Muscle of leg (tissue), 11 donors: ENCODE measurements around the gene PPP1R12A. TPM values are rescaled to one million over a fixed set of nuclear protein-coding genes. Genes with fewer than 3 reads are reported as not detected.

ENCODE experiments used
- DNase-seq: peaks from one replicate; pipeline ENCODE4 v3.0.0; 2013
- H3K27ac ChIP-seq: one replicate; pipeline ENCODE4 v1.5.1; 2013; ENCODE audit warnings: mild to moderate bottlenecking, low read length, control low read depth
- H3K27me3 ChIP-seq: one replicate; pipeline ENCODE4 v1.6.1; 2013; ENCODE audit warnings: low read length; ENCODE audit not compliant: control insufficient read depth, insufficient read depth
- H3K36me3 ChIP-seq: one replicate; pipeline ENCODE4 v1.6.1; 2013; ENCODE audit warnings: low read length; ENCODE audit not compliant: control insufficient read depth, insufficient read depth
- H3K4me1 ChIP-seq: one replicate; pipeline ENCODE4 v1.6.1; 2013; ENCODE audit warnings: low read length; ENCODE audit not compliant: control insufficient read depth, insufficient read depth
- H3K4me3 ChIP-seq: one replicate; pipeline ENCODE4 v1.5.1; 2013; ENCODE audit warnings: low read length, control low read depth
- H3K9me3 ChIP-seq: replicated peaks from 2 replicates; pipeline ENCODE4 v1.6.1; 2013; ENCODE audit warnings: low read depth, low read length; ENCODE audit not compliant: control insufficient read depth
- WGBS: methylation state at CpG from one replicate; pipeline ENCODE4 v1.1.5; 2013; ENCODE audit warnings: missing lambda C conversion rate; ENCODE audit not compliant: insufficient coverage; 5-methylcytosine and 5-hydroxymethylcytosine counted together
- polyA plus RNA-seq, 8 donors: library from polyadenylated mRNA; unstranded; fragments of 120-200 nt; gene quantifications; one replicate each; pipeline versions ENCODE4 v1.2.1 to v1.2.3, GENCODE V29; 2013; ENCODE audit warnings: inconsistent platforms in 1 of 8, low replicate concordance in 1 of 8; ENCODE audit not compliant: insufficient read length in 8 of 8, insufficient read depth in 1 of 8
- total RNA-seq: library from RNA; stranded (reverse); fragments of 120-200 nt; gene quantifications from one replicate; pipeline ENCODE4 v1.2.4, GENCODE V29; 2013

Gene PPP1R12A
- total and polyA plus RNA-seq, 9 donors: 38.4 to 91.6 (median 59.6) TPM

DNA sequence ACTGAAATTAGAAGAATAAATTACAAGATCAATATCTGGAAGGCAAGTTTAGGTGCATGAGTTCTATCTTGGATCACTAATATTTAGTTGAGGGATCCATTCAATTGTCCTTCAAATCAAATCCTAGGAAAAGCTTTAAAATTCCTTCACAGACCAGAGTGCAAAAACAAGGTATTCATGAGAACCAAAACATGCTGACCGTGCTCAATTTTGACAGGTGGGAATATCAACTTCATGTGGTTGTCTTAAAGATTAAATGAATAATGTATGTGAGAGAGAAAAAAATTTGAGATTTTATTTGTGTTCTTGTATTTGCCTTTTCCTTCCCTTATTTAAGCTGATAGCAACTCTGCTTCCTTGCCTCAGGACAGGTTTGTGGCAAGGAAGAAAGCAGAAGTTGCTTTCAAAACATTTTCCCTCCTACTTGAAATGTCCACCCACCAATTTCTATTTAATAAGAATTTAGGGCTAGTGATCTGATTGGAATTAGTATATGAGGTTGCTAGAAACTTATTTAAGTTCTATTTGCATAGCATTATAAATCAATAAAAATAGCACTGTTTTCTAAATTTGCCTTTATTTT, 4.9 kb upstream of the PPP1R12A start:
- Histone ChIP-seq H3K9me3 (no peaks in the 10 kb centered on the region), H3K27ac (no peak overlapping the region), H3K27me3 (no peaks in the 10 kb centered on the region), H3K36me3 (no peaks in the 10 kb centered on the region), H3K4me1 (no peaks in the 10 kb centered on the region), H3K4me3 (no peak overlapping the region)
- no CpG with 5 or more reads among the region's 1 CpG for WGBS
- no peak for DNase-seq

GRCh38 chr12:79938843-79939242, 3.9 kb upstream of the PPP1R12A start:
- no peak for DNase-seq
- no peak overlapping the region for H3K4me3 ChIP-seq
- no peaks in the 10 kb centered on the region for H3K9me3 ChIP-seq
- WGBS: no CpG with 5 or more reads among the region's 1 CpG
- H3K27me3 ChIP-seq: no peaks in the 10 kb centered on the region
- no peaks in the 10 kb centered on the region for H3K36me3 ChIP-seq
- no peak overlapping the region for H3K27ac ChIP-seq
- no peaks in the 10 kb centered on the region for H3K4me1 ChIP-seq

- no peaks in the 10 kb centered on the region for H3K36me3 ChIP-seq
- H3K4me1 ChIP-seq: no peaks in the 10 kb centered on the region
- no peaks in the 10 kb centered on the region for H3K9me3 ChIP-seq
- no CpG with 5 or more reads among the region's 1 CpG for WGBS
- H3K27ac ChIP-seq: no peak overlapping the region
- no peak overlapping the region for H3K4me3 ChIP-seq
- DNase-seq: no peak
- H3K27me3 ChIP-seq: no peaks in the 10 kb centered on the region
Observed at GRCh38 chr12:79936670-79937069, 1.8 kb upstream of the PPP1R12A start.

DNA sequence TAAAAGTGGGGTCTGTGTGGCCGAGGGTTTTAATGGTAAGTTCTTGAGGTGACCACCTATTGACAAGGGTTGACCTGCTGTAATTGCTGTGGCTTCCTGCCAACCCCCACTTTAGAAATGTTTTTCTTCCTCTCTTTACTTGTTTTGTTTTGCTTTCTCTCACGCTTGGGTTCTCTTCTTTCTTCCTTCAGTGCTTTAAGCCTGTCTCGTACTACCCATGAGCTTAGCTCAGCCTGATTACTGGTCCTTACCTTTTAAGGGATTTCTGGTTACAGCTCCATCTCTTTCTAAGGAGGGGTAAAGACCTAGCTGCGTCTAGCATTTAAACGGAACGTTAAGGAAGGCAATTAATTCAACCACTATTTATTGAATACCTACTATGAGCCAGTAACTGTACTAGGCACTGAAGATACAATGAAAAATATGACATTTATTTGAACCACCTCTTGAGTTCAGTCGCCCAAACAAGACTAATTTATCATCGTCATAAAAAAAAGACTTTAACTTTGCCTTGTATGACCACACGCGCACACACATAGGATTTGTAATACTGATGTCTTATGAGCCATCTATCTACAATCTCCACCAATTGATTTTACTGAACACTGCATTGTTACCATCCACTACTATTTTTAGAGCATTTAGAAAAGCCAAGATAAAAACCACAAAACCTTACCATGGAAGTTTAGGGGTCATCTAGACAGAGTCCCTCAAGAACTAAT, 888 bp upstream of the PPP1R12A start:
- no peaks in the 10 kb centered on the region for H3K27me3 ChIP-seq
- WGBS: no CpG with 5 or more reads among the region's 10 CpGs

GRCh38 chr12:79934281-79935020, 446 bp downstream of the PPP1R12A start:
- peak; percentile 78 for DNase-seq

More for the DNA sequence above, 888 bp upstream of the PPP1R12A start:
- H3K4me1 ChIP-seq: no peaks in the 10 kb centered on the region
- H3K9me3 ChIP-seq: no peaks in the 10 kb centered on the region
- peak overlapping the region; percentile 94 for H3K4me3 ChIP-seq
- DNase-seq: no peak
- H3K27ac ChIP-seq: peak overlapping the region; percentile 99
- no peaks in the 10 kb centered on the region for H3K36me3 ChIP-seq

GRCh38 chr12:79933532-79934264, 1.2 kb downstream of the PPP1R12A start:
- Histone ChIP-seq H3K36me3 (no peaks in the 10 kb centered on the region), H3K27me3 (no peaks in the 10 kb centered on the region), H3K9me3 (no peaks in the 10 kb centered on the region), H3K4me3 (peak overlapping the region; percentile 94), H3K27ac (peak overlapping the region; percentile 99), H3K4me1 (no peaks in the 10 kb centered on the region)
- peak; percentile 38 for DNase-seq
- 0% methylated on average over 2 of the region's 15 CpGs for WGBS

More at GRCh38 chr12:79934281-79935020, 446 bp downstream of the PPP1R12A start:
- no peaks in the 10 kb centered on the region for H3K4me1 ChIP-seq
- H3K4me3 ChIP-seq: peak overlapping the region; percentile 94
- H3K9me3 ChIP-seq: no peaks in the 10 kb centered on the region
- H3K27me3 ChIP-seq: no peaks in the 10 kb centered on the region
- under 1% methylated on average over 42 of the region's 53 CpGs for WGBS
- H3K36me3 ChIP-seq: no peaks in the 10 kb centered on the region
- peak overlapping the region; percentile 99 for H3K27ac ChIP-seq

GRCh38 chr12:79933043-79933442, 1.9 kb downstream of the PPP1R12A start:
- H3K4me1 ChIP-seq: no peaks in the 10 kb centered on the region
- peak overlapping the region; percentile 99 for H3K27ac ChIP-seq
- H3K4me3 ChIP-seq: peak overlapping the region; percentile 94
- H3K36me3 ChIP-seq: no peaks in the 10 kb centered on the region
- H3K27me3 ChIP-seq: no peaks in the 10 kb centered on the region
- WGBS: no CpG with 5 or more reads among the region's 2 CpGs
- DNase-seq: peak; percentile 11
- no peaks in the 10 kb centered on the region for H3K9me3 ChIP-seq

GRCh38 chr12:79932357-79932756, 2.5 kb downstream of the PPP1R12A start:
- Histone ChIP-seq H3K4me3 (peak overlapping the region; percentile 94), H3K9me3 (no peaks in the 10 kb centered on the region), H3K4me1 (no peaks in the 10 kb centered on the region), H3K27ac (peak overlapping the region; percentile 38), H3K36me3 (no peaks in the 10 kb centered on the region), H3K27me3 (no peaks in the 10 kb centered on the region)
- DNase-seq: no peak
- no CpG with 5 or more reads among the region's 5 CpGs for WGBS

DNA sequence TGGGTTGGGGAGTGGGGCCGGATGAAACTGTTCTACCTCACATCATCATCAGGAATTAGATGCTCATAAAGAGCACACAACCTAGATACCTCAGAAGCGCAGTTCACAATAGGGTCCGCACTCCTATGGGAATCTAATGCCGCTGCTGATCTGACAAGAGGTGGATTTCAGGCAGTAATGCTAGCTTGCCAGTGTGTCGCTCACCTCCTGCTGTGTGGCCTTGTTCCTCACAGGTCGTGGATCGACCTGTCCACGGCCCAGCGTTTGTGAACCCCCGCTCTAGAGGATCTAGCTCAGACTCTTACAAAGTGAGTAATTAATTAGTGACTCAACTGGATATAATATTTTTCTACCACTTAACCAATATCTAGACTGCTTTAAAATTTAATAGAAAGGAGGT, 5.8 kb downstream of the PPP1R12A start:
- no peaks in the 10 kb centered on the region for H3K9me3 ChIP-seq
- no peak for DNase-seq
- H3K27ac ChIP-seq: no peak overlapping the region
- H3K27me3 ChIP-seq: no peaks in the 10 kb centered on the region
- H3K4me3 ChIP-seq: no peak overlapping the region
- WGBS: 100% methylated on average over 3 of the region's 10 CpGs
- H3K4me1 ChIP-seq: no peaks in the 10 kb centered on the region
- no peaks in the 10 kb centered on the region for H3K36me3 ChIP-seq
